Testis (tissue), 3 donors: ENCODE results near the gene GGT5. TPM values are rescaled to one million over a fixed set of nuclear protein-coding genes. Genes with fewer than 3 reads are reported as not detected.

Experiments used
- DNase-seq: peaks from one replicate; pipeline ENCODE4 v3.0.0-alpha.2; 2019
- H3K27ac ChIP-seq, 2 donors: fragments of 200-600 bp; sonication (generic); one replicate each; pipeline ENCODE4 v1.5.1; 2019
- H3K27me3 ChIP-seq: fragments of 200-600 bp; sonication (generic); one replicate; pipeline ENCODE4 v1.5.1; 2019
- H3K36me3 ChIP-seq: fragments of 200-600 bp; sonication (generic); one replicate; pipeline ENCODE4 v1.5.1; 2017; ENCODE audit warnings: low read depth; ENCODE audit errors: missing control alignments
- H3K4me1 ChIP-seq: fragments of 200-600 bp; sonication (generic); one replicate; pipeline ENCODE4 v1.5.1; 2019
- H3K4me3 ChIP-seq, 2 donors: fragments of 200-600 bp; sonication (generic); one replicate each; pipeline ENCODE4 v1.5.1; 2017 to 2019
- H3K9me3 ChIP-seq: fragments of 200-600 bp; sonication (generic); one replicate; pipeline ENCODE4 v1.5.1; 2017
- POLR2A ChIP-seq: fragments of 450-650 bp; IDR thresholded peaks from one replicate; pipeline ENCODE4 v1.6.1; 2017; ENCODE audit warnings: antibody characterized with exemption, mild to moderate bottlenecking, moderate library complexity
- WGBS, 2 donors: methylation state at CpG; one replicate each; pipeline ENCODE4 v1.1.5; 2018; 5-methylcytosine and 5-hydroxymethylcytosine counted together
- intact Hi-C: fragments of 100-400 bp; cut with DNase I; formaldehyde crosslinking; loops from one replicate; pipeline ENCODE4 v1.15.1; 2023; ENCODE audit warnings: low total_unique reads
- polyA plus RNA-seq: library from polyadenylated mRNA; stranded (reverse); fragments of 350-450 nt; fragmentation: Illumina TruSeq; extraction: RNeasy Lipid Tissue Mini Kit (QIAGEN cat#74804); gene quantifications from one replicate; pipeline ENCODE4 v1.2.3, GENCODE V29; 2014; ENCODE audit warnings: low read depth, low replicate concordance; ENCODE audit not compliant: insufficient read depth
- total RNA-seq, 2 donors: library from RNA; depleted of rRNA; stranded (reverse); fragments of >200 nt; gene quantifications; one replicate each; pipeline ENCODE4 v1.2.3, GENCODE V29; 2016
- TF ChIP-seq, protein P1 (sequence below), 3 experiments: fragments of 450-650 bp in 2 of 3; fragments of 200-600 bp in 1 of 3; sonication (generic) in 1 of 3; IDR thresholded peaks; one replicate each; pipeline ENCODE4 v1.5.1; 2016 to 2019; ENCODE audit warnings: antibody characterized with exemption in 3 of 3, mild to moderate bottlenecking in 2 of 3, moderate library complexity in 1 of 3

GGT5 gene
- total and polyA plus RNA-seq, 3 donors from 2014 or later, result 15.0 to 27.1 (median 22.9) TPM

DNA sequence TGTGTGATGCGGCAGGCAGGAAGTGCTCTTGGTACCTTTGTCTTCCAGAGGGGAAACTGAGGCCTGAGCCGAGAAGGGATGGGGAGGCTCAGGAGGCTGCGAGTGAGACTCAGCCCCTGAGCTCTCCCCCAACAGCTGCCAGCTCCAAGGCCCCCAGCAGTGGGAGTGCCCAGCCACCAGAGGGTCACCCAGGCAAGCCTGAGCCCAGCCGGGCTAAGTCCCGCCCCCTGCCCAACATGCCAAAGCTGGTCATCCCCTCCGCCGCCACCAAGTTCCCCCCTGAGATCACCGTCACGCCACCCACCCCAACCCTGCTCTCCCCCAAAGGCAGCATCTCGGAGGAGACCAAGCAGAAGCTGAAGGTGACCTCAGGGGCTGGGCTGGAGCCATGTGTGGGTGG, 67.4 kb downstream of the GGT5 start:
- no peak for TF ChIP-seq POLR2A
- TF ChIP-seq, protein P1, sequence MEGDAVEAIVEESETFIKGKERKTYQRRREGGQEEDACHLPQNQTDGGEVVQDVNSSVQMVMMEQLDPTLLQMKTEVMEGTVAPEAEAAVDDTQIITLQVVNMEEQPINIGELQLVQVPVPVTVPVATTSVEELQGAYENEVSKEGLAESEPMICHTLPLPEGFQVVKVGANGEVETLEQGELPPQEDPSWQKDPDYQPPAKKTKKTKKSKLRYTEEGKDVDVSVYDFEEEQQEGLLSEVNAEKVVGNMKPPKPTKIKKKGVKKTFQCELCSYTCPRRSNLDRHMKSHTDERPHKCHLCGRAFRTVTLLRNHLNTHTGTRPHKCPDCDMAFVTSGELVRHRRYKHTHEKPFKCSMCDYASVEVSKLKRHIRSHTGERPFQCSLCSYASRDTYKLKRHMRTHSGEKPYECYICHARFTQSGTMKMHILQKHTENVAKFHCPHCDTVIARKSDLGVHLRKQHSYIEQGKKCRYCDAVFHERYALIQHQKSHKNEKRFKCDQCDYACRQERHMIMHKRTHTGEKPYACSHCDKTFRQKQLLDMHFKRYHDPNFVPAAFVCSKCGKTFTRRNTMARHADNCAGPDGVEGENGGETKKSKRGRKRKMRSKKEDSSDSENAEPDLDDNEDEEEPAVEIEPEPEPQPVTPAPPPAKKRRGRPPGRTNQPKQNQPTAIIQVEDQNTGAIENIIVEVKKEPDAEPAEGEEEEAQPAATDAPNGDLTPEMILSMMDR (IDR thresholded peaks at IDR 0.05), result no peak
- Histone ChIP-seq H3K9me3 (no peaks in the 10 kb centered on the region), H3K27me3 (no peaks in the 10 kb centered on the region), H3K27ac (no peak overlapping the region), H3K4me1 (peaks cover 8% of the 10 kb centered on the region), H3K36me3 (no peaks in the 10 kb centered on the region), H3K4me3 (no peak overlapping the region)
- DNase-seq, result no peak
- 80 to 97% methylated on average over 2 to 9 of the region's 10 CpGs for WGBS, 2 donors
- intact Hi-C loops, result no loop called here

DNA sequence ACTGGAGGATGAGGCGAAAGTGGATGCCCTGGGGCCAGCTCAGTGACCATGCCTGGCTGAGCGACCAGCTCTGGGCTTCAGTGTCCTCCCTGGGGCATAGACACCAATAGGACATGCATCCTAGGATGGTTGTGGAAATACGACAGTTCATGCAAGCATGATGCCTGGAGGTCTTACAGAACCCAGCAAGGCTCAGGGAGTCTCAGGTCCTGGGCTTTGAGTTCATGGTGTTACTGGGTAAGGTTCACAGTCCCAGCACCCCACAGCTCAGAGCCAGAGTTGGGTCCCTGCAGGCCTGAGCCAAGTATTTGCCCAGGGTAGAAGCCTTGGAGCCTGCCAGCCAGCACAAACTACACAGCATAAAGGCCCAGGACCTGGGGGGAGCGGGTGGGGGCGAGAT, 67.8 kb downstream of the GGT5 start:
- intact Hi-C loops, result no loop called here
- Histone ChIP-seq H3K9me3 (no peaks in the 10 kb centered on the region), H3K4me1 (peaks cover 8% of the 10 kb centered on the region), H3K27ac (no peak overlapping the region), H3K4me3 (no peak overlapping the region), H3K27me3 (no peaks in the 10 kb centered on the region), H3K36me3 (no peaks in the 10 kb centered on the region)
- TF ChIP-seq POLR2A, result no peak
- TF ChIP-seq, protein P1 (IDR thresholded peaks at IDR 0.05), result no peak
- DNase-seq, result no peak
- 75 to 94% methylated on average over 1 to 4 of the region's 5 CpGs for WGBS, 2 donors

DNA sequence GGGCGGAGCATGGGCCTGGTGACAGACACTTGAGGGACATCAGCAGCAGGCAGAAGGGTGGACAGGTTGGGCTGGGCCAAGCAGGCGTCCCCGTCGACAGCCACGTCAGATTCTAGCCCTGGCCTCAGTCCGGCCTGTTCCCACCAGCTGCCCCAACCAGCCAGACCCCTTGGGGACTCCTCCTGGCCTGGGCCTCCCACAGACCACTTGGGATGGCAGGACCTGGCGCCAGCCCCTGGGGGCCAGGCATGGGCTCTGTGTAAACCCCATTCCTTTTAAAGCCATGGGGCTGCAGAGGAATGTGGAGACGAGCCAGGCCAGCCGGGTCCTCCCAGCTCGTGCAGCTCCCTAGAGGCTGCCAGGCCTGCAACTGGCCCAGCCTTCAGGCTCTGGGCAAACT, 68.3 kb downstream of the GGT5 start:
- WGBS, 2 donors, result 89 to 94% methylated on average over 5 to 6 of the region's 10 CpGs
- DNase-seq, result no peak
- Histone ChIP-seq H3K27me3 (no peaks in the 10 kb centered on the region), H3K4me1 (peaks cover 8% of the 10 kb centered on the region), H3K27ac (no peak overlapping the region), H3K9me3 (no peaks in the 10 kb centered on the region), H3K36me3 (no peaks in the 10 kb centered on the region), H3K4me3 (no peak overlapping the region)
- intact Hi-C loops, result no loop called here
- TF ChIP-seq, protein P1 (IDR thresholded peaks at IDR 0.05), result no peak
- TF ChIP-seq POLR2A, result no peak

DNA sequence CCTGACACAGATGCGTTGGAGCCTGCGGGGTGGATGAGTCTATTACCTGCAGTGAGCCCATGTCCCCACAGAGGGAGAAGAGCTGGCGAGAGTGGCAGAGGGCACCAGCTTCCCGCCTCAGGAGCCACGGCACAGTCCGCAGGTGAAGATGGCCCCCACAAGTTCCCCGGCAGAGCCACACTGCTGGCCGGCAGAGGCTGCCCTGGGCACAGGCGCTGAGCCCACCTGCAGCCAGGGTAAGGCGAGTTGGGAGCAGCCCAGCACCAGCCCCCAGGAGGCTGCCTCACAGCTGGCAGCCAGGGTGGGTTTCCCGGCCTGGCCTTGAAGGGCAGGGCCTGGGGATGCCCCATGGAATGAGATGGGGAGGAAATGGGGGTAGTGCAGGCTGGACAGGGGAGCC, 68.8 kb downstream of the GGT5 start:
- H3K4me3 ChIP-seq, result no peak overlapping the region
- H3K9me3 ChIP-seq, result no peaks in the 10 kb centered on the region
- peaks cover 8% of the 10 kb centered on the region for H3K4me1 ChIP-seq
- no peaks in the 10 kb centered on the region for H3K27me3 ChIP-seq
- 88 to 92% methylated on average over 11 of the region's 11 CpGs for WGBS, 2 donors
- intact Hi-C loops, result no loop called here
- H3K27ac ChIP-seq, result no peak overlapping the region
- no peak for DNase-seq
- H3K36me3 ChIP-seq, result no peaks in the 10 kb centered on the region
- no peak for TF ChIP-seq POLR2A

DNA sequence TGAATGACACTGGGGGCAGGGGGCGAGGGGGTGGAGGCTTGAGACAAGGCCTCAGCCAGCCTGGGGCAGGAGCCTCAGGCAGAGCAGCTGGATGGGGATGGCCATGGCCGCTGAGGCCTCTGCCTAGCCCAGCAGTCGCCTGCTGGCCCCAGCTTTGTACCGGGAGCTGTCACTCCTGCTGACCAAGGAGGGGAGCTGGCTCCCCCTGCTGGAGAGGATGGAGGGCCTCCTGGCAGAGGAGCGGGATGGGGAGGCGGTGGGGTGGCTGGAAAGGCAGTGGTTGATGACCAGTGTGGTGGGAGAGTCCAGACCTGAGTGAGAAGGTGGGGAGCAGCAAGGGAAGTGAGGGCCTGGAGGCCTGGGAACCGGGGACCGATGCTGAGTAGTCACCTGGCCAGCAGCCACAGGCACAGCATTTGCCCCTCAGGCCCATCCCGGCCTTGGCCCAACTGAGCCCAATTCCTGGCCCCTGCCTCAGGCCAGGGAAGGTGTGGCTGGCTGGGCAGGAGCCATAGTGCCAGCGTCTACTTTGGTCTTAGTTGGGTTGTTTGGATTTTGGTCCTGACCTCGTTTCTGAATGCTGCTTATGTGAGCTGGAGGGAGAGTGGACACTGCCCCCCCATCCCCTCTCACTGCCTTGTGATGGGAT, 69.6 kb downstream of the GGT5 start:
- H3K4me3 ChIP-seq, result no peak overlapping the region
- peaks cover 8% of the 10 kb centered on the region for H3K4me1 ChIP-seq
- intact Hi-C loops, result no loop called here
- H3K27ac ChIP-seq, result peak overlapping the region in 1 of 2 donors; percentile 23
- TF ChIP-seq, protein P1 (IDR thresholded peaks at IDR 0.05), result peak; percentile 77 to 86 (median 80)
- no peak for TF ChIP-seq POLR2A
- H3K36me3 ChIP-seq, result no peaks in the 10 kb centered on the region
- 55 to 78% methylated on average over 5 to 11 of the region's 11 CpGs for WGBS, 2 donors
- H3K27me3 ChIP-seq, result no peaks in the 10 kb centered on the region
- no peaks in the 10 kb centered on the region for H3K9me3 ChIP-seq
- DNase-seq, result peak; percentile 87
